H1 (cell line): ENCODE data around the gene SELENOS. TPM values are rescaled to one million over a fixed set of nuclear protein-coding genes. Genes with fewer than 3 reads are reported as not detected.

Experiments used
- CTCF ChIA-PET: fragments of 300-600 bp; sonication (Branson Sonifier 250); formaldehyde crosslinking; loops from one replicate; lab custom pipeline; 2021; ENCODE audit not compliant: partially characterized antibody; lab: Charles Lee
- POLR2A ChIA-PET: fragments of 300-600 bp; sonication (Branson Sonifier 250); formaldehyde crosslinking; loops from one replicate; lab custom pipeline; 2021; ENCODE audit warnings: inconsistent platforms; ENCODE audit not compliant: partially characterized antibody; lab: Charles Lee
- DNase-seq, 2 experiments: peaks; one replicate each; pipeline versions ENCODE4 v3.0.0 to v3.0.0-alpha.2; 2010 to 2022; ENCODE audit warnings: low spot score in 2 of 2, low read depth in 1 of 2, mixed read lengths in 1 of 2
- FAIRE-seq: peaks from 2 replicates; lab custom pipeline; 2011; peaks lifted over from hg19 to GRCh38; lab: Jason Lieb, UNC
- H2AFZ ChIP-seq: 2 replicates; pipeline ENCODE4 v1.8.1; 2012; ENCODE audit warnings: low read length, inconsistent platforms
- H2AK5ac ChIP-seq: 2 replicates; pipeline ENCODE4 v1.6.1; 2013; ENCODE audit warnings: low read depth, low read length
- H2BK120ac ChIP-seq: replicated peaks from 2 replicates; pipeline ENCODE3; 2013; ENCODE audit warnings: low read depth, low read length, inconsistent platforms
- H2BK12ac ChIP-seq: 2 replicates; pipeline ENCODE4 v1.6.1; 2013; ENCODE audit warnings: low read depth, low read length
- H2BK15ac ChIP-seq: 2 replicates; pipeline ENCODE4 v1.6.1; 2013; ENCODE audit warnings: low read length
- H2BK20ac ChIP-seq: 2 replicates; pipeline ENCODE4 v1.6.1; 2013; ENCODE audit warnings: low read length
- H2BK5ac ChIP-seq: 2 replicates; pipeline ENCODE4 v1.6.1; 2013; ENCODE audit warnings: low read depth, low read length
- H3K14ac ChIP-seq: 2 replicates; pipeline ENCODE4 v1.6.1; 2013; ENCODE audit warnings: inconsistent platforms; ENCODE audit not compliant: insufficient read length
- H3K18ac ChIP-seq: 2 replicates; pipeline ENCODE4 v1.6.1; 2013; ENCODE audit warnings: low read length; ENCODE audit errors: extremely low read depth
- H3K23ac ChIP-seq: 2 replicates; pipeline ENCODE4 v1.6.1; 2013; ENCODE audit warnings: inconsistent platforms; ENCODE audit not compliant: insufficient read length
- H3K23me2 ChIP-seq: 2 replicates; pipeline ENCODE4 v1.6.1; 2013; ENCODE audit warnings: low read depth, low read length
- H3K27ac ChIP-seq: 2 replicates; pipeline ENCODE4 v1.6.1; 2011; ENCODE audit warnings: low read depth, low read length, inconsistent platforms
- H3K27me3 ChIP-seq, 4 experiments: replicated peaks in 1 of 4; 1 replicate in 1 of 4; 2 replicates in 3 of 4; pipeline versions ENCODE4 v1.6.1 to v1.8.1; 2011 to 2013; ENCODE audit warnings: low read length in 3 of 4, mild to moderate bottlenecking in 3 of 4, inconsistent platforms in 2 of 4, mixed read lengths in 2 of 4, moderate library complexity in 1 of 4; ENCODE audit not compliant: control insufficient read depth in 3 of 4, insufficient read depth in 3 of 4; ENCODE audit errors: extremely low read depth in 1 of 4
- H3K36me3 ChIP-seq, 4 experiments: 2 replicates each; pipeline versions ENCODE4 v1.6.1 to v1.8.1; 2011 to 2013; ENCODE audit warnings: mild to moderate bottlenecking in 4 of 4, low read length in 3 of 4, moderate library complexity in 2 of 4, control low read depth in 1 of 4, inconsistent platforms in 1 of 4; ENCODE audit not compliant: insufficient read depth in 4 of 4, control insufficient read depth in 2 of 4
- H3K4ac ChIP-seq: replicated peaks from 2 replicates; pipeline ENCODE3; 2013; ENCODE audit warnings: low read length, low read depth, mixed read lengths, inconsistent platforms; ENCODE audit not compliant: insufficient read length
- H3K4me1 ChIP-seq, 4 experiments: replicated peaks in 1 of 4; 1 replicate in 1 of 4; 2 replicates in 3 of 4; pipeline versions ENCODE4 v1.6.1 to v1.8.1; 2011 to 2013; ENCODE audit warnings: low read length in 3 of 4, inconsistent platforms in 2 of 4, mixed read lengths in 1 of 4; ENCODE audit not compliant: insufficient read depth in 4 of 4, control insufficient read depth in 3 of 4
- H3K4me2 ChIP-seq, 2 experiments: 2 replicates each; pipeline versions ENCODE4 v1.6.1 to v1.8.1; 2011 to 2013; ENCODE audit warnings: low read depth in 2 of 2, low read length in 2 of 2, control low read depth in 1 of 2, inconsistent platforms in 1 of 2, mild to moderate bottlenecking in 1 of 2; ENCODE audit not compliant: insufficient read depth in 1 of 2
- H3K4me3 ChIP-seq, 4 experiments: fragments of 200-600, 300-600 bp in 1 of 4; sonication (generic), shearing (Covaris generic), sonication (Bioruptor Twin) in 1 of 4; 2 replicates each; pipeline versions ENCODE4 v1.5.1 to v1.8.1; 2011 to 2016; ENCODE audit warnings: low read length in 4 of 4, low read depth in 3 of 4, control low read depth in 2 of 4, inconsistent platforms in 2 of 4, mild to moderate bottlenecking in 2 of 4, mixed read lengths in 1 of 4, moderate library complexity in 1 of 4; ENCODE audit not compliant: insufficient read depth in 2 of 4; ENCODE audit errors: extremely low read depth in 1 of 4
- H3K56ac ChIP-seq: replicated peaks from 2 replicates; pipeline ENCODE3; 2013; ENCODE audit warnings: low read depth, mild to moderate bottlenecking, mixed read lengths, low read length, inconsistent platforms; ENCODE audit not compliant: insufficient read length
- H3K79me1 ChIP-seq: 2 replicates; pipeline ENCODE4 v1.6.1; 2013; ENCODE audit warnings: low read depth, low read length, control low read depth
- H3K79me2 ChIP-seq, 2 experiments: 2 replicates each; pipeline versions ENCODE4 v1.6.1 to v1.8.1; 2012 to 2013; ENCODE audit warnings: low read length in 2 of 2, mild to moderate bottlenecking in 2 of 2, inconsistent platforms in 1 of 2; ENCODE audit not compliant: insufficient read depth in 2 of 2, control insufficient read depth in 1 of 2
- H3K9ac ChIP-seq, 4 experiments: replicated peaks in 1 of 4; 1 replicate in 1 of 4; 2 replicates in 3 of 4; pipeline versions ENCODE4 v1.6.1 to v1.8.1; 2011 to 2013; ENCODE audit warnings: low read depth in 3 of 4, low read length in 3 of 4, control low read depth in 2 of 4, mild to moderate bottlenecking in 2 of 4, moderate library complexity in 2 of 4, inconsistent platforms in 1 of 4; ENCODE audit errors: extremely low read depth in 1 of 4
- H3K9me3 ChIP-seq, 2 experiments: 2 replicates each; pipeline versions ENCODE4 v1.6.1 to v1.8.1; 2012 to 2013; ENCODE audit warnings: mild to moderate bottlenecking in 2 of 2, moderate library complexity in 2 of 2, control low read depth in 1 of 2, inconsistent platforms in 1 of 2, low read depth in 1 of 2, low read length in 1 of 2, mixed read lengths in 1 of 2; ENCODE audit not compliant: insufficient read depth in 2 of 2
- H4K20me1 ChIP-seq, 2 experiments: replicated peaks in 1 of 2; 2 replicates each; pipeline versions ENCODE3 to v1.8.1; 2011 to 2013; ENCODE audit warnings: inconsistent platforms in 2 of 2, low read length in 2 of 2, mild to moderate bottlenecking in 1 of 2; ENCODE audit not compliant: insufficient read depth in 2 of 2, control insufficient read depth in 1 of 2
- H4K5ac ChIP-seq: 2 replicates; pipeline ENCODE4 v1.6.1; 2013; ENCODE audit warnings: low read length, low read depth, mixed read lengths, inconsistent platforms; ENCODE audit not compliant: insufficient read length
- H4K8ac ChIP-seq: 2 replicates; pipeline ENCODE4 v1.8.0; 2013; ENCODE audit warnings: mild to moderate bottlenecking, moderate library complexity, low read length, inconsistent platforms; ENCODE audit not compliant: insufficient read depth; ENCODE audit errors: extremely low read depth
- H4K91ac ChIP-seq: replicated peaks from 2 replicates; pipeline ENCODE3; 2013; ENCODE audit warnings: low read length, mixed read lengths, inconsistent platforms; ENCODE audit not compliant: insufficient read length
- CBX5 ChIP-seq: fragments of 300-800, 300-1000 bp; sonication (generic); IDR thresholded peaks from 2 replicates; pipeline ENCODE4 v1.7.1; 2016; ENCODE audit warnings: antibody characterized with exemption, low read length, low read depth
- CTBP2 ChIP-seq: IDR thresholded peaks from 2 replicates; pipeline ENCODE4 v1.7.0; 2011; ENCODE audit warnings: borderline replicate concordance, mild to moderate bottlenecking, moderate library complexity, mixed read lengths, low read length; ENCODE audit not compliant: insufficient read depth, insufficient read length
- GTF2F1 ChIP-seq: IDR thresholded peaks from 2 replicates; pipeline ENCODE4 v1.6.1; 2012; ENCODE audit warnings: low read depth, low read length, improper control_type of control experiment, borderline replicate concordance
- KDM5A ChIP-seq: fragments of 200-600 bp; IDR thresholded peaks from 2 replicates; pipeline ENCODE4 v1.7.1; 2012; ENCODE audit warnings: mild to moderate bottlenecking, low read length, inconsistent platforms, mixed read lengths
- RXRA ChIP-seq: IDR thresholded peaks from 2 replicates; pipeline ENCODE4 v1.6.1; 2011; ENCODE audit warnings: low read depth, mild to moderate bottlenecking, low read length, moderate library complexity; ENCODE audit not compliant: insufficient read depth
- SP2 ChIP-seq: IDR thresholded peaks from 2 replicates; pipeline ENCODE4 v1.6.1; 2012; ENCODE audit warnings: mild to moderate bottlenecking, low read length, inconsistent platforms
- TAF1 ChIP-seq: IDR thresholded peaks from 2 replicates; pipeline ENCODE4 v1.6.1; 2011; ENCODE audit warnings: mild to moderate bottlenecking, low read depth, low read length
- TCF12 ChIP-seq: IDR thresholded peaks from 2 replicates; pipeline ENCODE4 v1.6.1; 2011; ENCODE audit warnings: low read depth, mild to moderate bottlenecking, low read length
- WGBS, 2 experiments: shearing (Covaris generic) in 1 of 2; methylation state at CpG; one replicate each; pipeline versions ENCODE4 v1.1.6 to v1.1.7; 2013 to 2015; ENCODE audit warnings: low lambda C conversion rate in 2 of 2, mixed read lengths in 2 of 2, inconsistent platforms in 1 of 2, low coverage in 1 of 2, missing lambda C conversion rate in 1 of 2; ENCODE audit not compliant: insufficient replicate concordance in 2 of 2, insufficient coverage in 1 of 2, insufficient read length in 1 of 2; ENCODE audit errors: extremely low coverage in 1 of 2, missing lambda C conversion rate in 1 of 2; 5-methylcytosine and 5-hydroxymethylcytosine counted together
- polyA plus RNA-seq, 7 experiments: library from polyadenylated mRNA; depleted of rRNA in 3 of 7; stranded (reverse) in 5 of 7; unstranded in 2 of 7; fragments of >200 nt in 5 of 7; fragments of 200-250 nt in 2 of 7; gene quantifications; 1 replicate in 5 of 7; 2 replicates in 1 of 7; 4 replicates in 1 of 7; pipeline versions ENCODE4 v1.2.1 to v1.2.3, GENCODE V29; 2011 to 2013; ENCODE audit warnings: missing spikeins in 2 of 7, mixed read lengths in 2 of 7
- total RNA-seq: library from RNA; stranded (reverse); fragmentation: NEBNext Ultra II Directional; extraction: Animal tissue kit (Norgen Biotek cat#: 25700); gene quantifications from 2 replicates; pipeline ENCODE4 v1.2.1, GENCODE V29; 2021
- TF ChIP-seq, protein P1 (sequence below), 3 experiments: IDR thresholded peaks; 1 replicate in 2 of 3; 2 replicates in 1 of 3; pipeline versions ENCODE4 v1.5.1 to v1.6.1; 2011; ENCODE audit warnings: low read length in 3 of 3, mild to moderate bottlenecking in 3 of 3, inconsistent platforms in 2 of 3, low read depth in 1 of 3, moderate library complexity in 1 of 3; ENCODE audit not compliant: insufficient read depth in 1 of 3; ENCODE audit errors: control extremely low read depth in 1 of 3

Gene SELENOS
- total and polyA plus RNA-seq, 2 of the 8 experiments (the other 6 are each of a cell fraction or from before 2014, with no cell fraction given): 45.1 to 46.0 TPM

DNA sequence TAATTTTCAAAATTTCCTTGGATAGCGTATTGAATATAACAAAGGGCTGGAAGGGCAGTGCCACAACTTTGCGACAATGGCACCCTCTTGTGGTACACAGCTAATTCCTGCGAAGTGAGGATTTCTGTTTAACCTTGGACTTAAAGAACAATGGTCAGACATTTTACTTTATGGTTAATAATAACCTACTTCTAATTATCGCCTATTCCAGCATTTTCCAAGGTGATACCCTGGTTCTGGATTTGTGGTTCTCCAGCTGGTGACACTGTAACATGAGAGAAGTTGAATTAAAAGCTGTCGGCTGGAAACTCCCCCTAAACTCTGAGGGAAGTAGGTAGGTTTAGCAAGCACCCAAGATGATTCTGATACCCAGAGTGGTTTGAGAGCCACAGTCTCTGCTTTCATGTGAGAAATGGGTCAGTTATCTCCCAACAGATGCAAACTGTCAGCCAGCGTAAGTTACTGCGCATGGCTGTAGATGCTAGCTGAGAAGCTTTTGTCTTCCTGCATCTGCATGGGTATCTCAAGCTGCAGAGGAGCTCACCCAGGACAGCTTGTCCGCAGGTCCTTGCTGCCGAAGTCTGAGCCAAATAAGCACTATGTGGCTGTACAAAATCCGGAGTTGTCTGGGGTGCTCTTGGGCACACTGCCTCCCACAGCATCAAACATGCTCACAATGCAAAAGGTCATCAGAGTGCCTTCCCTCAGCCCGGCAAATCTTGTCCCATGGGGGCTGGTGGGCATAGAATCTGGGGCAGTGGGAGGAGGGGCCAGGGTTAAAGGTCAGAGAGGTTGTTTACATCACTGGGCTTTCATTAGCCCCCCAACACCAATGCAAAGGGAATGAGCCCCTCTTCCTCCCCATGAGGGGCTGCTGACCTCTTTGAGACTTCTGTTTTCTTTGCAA, 18.8 kb downstream of the SELENOS start:
- H3K4me2 ChIP-seq: no peak overlapping the region
- H2BK20ac ChIP-seq: peak overlapping the region; percentile 51; the same call in 1 of the 2 replicates
- H3K9ac ChIP-seq: no peak overlapping the region
- H4K20me1 ChIP-seq: no peaks in the 10 kb centered on the region
- H3K27ac ChIP-seq: no peak overlapping the region
- H3K4me1 ChIP-seq: peaks cover 2 to 13% (median 9%) of the 10 kb centered on the region in 4 experiments; a peak in 5 of 7 replicates
- ChIA-PET CTCF (interaction anchor here (0.7 to 9.9 kb wide), 47 partner anchors 10 to 397 kb away, joined by 3 to 216 read pairs (median 4); no protein-coding TSS in a partner anchor), POLR2A (interaction anchor here (0.7 to 2.1 kb wide), 5 partner anchors 9 to 246 kb away, joined by 3 to 9 read pairs (median 3); no protein-coding TSS in a partner anchor)
- H3K18ac ChIP-seq: no peak overlapping the region
- H4K91ac ChIP-seq: peak overlapping the region; percentile 30
- H2BK15ac ChIP-seq: peak overlapping the region; percentile 96
- no peak overlapping the region for H3K14ac ChIP-seq
- FAIRE-seq (peak; percentile 63), DNase-seq (peak in 1 of 2 experiments; percentile 47)
- no peaks in the 10 kb centered on the region for H3K27me3 ChIP-seq
- H3K56ac ChIP-seq: no peak overlapping the region
- no peak overlapping the region for H3K4me3 ChIP-seq
- peak overlapping the region; percentile 98 for H2AFZ ChIP-seq
- no peak overlapping the region for H4K5ac ChIP-seq
- no peak overlapping the region for H2AK5ac ChIP-seq
- no peaks in the 10 kb centered on the region for H3K79me1 ChIP-seq
- no peak overlapping the region for H2BK5ac ChIP-seq
- no peak overlapping the region for H4K8ac ChIP-seq
- no peaks in the 10 kb centered on the region for H3K36me3 ChIP-seq
- H3K23ac ChIP-seq: no peak overlapping the region
- H3K9me3 ChIP-seq: no peaks in the 10 kb centered on the region
- no peak overlapping the region for H3K4ac ChIP-seq
- H3K79me2 ChIP-seq: no peaks in the 10 kb centered on the region
- no peaks in the 10 kb centered on the region for H3K23me2 ChIP-seq
- peak overlapping the region; percentile 76; the same call in 1 of the 2 replicates for H2BK12ac ChIP-seq
- 59% methylated on average over 11 of the region's 11 CpGs; no CpG with 5 or more reads in 1 of the 2 experiments for WGBS, 2 experiments
- H2BK120ac ChIP-seq: no peak overlapping the region
- no peak for TF ChIP-seq CBX5
- TF ChIP-seq CTBP2: no peak
- TF ChIP-seq, protein P1, sequence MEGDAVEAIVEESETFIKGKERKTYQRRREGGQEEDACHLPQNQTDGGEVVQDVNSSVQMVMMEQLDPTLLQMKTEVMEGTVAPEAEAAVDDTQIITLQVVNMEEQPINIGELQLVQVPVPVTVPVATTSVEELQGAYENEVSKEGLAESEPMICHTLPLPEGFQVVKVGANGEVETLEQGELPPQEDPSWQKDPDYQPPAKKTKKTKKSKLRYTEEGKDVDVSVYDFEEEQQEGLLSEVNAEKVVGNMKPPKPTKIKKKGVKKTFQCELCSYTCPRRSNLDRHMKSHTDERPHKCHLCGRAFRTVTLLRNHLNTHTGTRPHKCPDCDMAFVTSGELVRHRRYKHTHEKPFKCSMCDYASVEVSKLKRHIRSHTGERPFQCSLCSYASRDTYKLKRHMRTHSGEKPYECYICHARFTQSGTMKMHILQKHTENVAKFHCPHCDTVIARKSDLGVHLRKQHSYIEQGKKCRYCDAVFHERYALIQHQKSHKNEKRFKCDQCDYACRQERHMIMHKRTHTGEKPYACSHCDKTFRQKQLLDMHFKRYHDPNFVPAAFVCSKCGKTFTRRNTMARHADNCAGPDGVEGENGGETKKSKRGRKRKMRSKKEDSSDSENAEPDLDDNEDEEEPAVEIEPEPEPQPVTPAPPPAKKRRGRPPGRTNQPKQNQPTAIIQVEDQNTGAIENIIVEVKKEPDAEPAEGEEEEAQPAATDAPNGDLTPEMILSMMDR (IDR thresholded peaks at IDR 0.05; ENCODE audit: control extremely low read depth in 1 of 3, insufficient read depth in 1 of 3, low read depth in 1 of 3, low read length in 3 of 3): peak; percentile 55 to 81 (median 79)
- TF ChIP-seq SP2: no peak
- TF ChIP-seq GTF2F1: no peak
- TF ChIP-seq RXRA: no peak
- TF ChIP-seq TCF12: no peak
- TF ChIP-seq KDM5A: no peak
- no peak for TF ChIP-seq TAF1
